Progenitor cell of endocrine pancreas (in vitro differentiated cells): ENCODE results near the gene DHX35. TPM values are rescaled to one million over a fixed set of nuclear protein-coding genes. Genes with fewer than 3 reads are reported as not detected.
"Not testable (repeated sequence)": the region's sequence is repeated elsewhere in the genome, so short reads cannot be mapped to it uniquely, and the experiment has no call there.

Source experiments
- DNase-seq: peaks from one replicate; pipeline ENCODE4 v3.0.0; 2021; ENCODE audit warnings: low spot score; ENCODE audit not compliant: unreplicated experiment
- H3K27ac Mint-ChIP-seq: 2 replicates; pipeline ENCODE4 v1.8.0; 2021; ENCODE audit warnings: mild to moderate bottlenecking, moderate library complexity, mixed read lengths
- H3K27me3 Mint-ChIP-seq: 2 replicates; pipeline ENCODE4 v1.8.0; 2021; ENCODE audit warnings: mixed read lengths
- H3K36me3 Mint-ChIP-seq: 2 replicates; pipeline ENCODE4 v1.8.0; 2022; ENCODE audit warnings: mixed read lengths; ENCODE audit not compliant: insufficient read depth
- H3K4me1 Mint-ChIP-seq: 2 replicates; pipeline ENCODE4 v1.8.0; 2021; ENCODE audit warnings: low read depth, mixed read lengths
- H3K4me3 Mint-ChIP-seq: 2 replicates; pipeline ENCODE4 v1.8.0; 2021; ENCODE audit warnings: low read depth, mild to moderate bottlenecking, moderate library complexity, mixed read lengths
- H3K9me3 Mint-ChIP-seq: 2 replicates; pipeline ENCODE4 v1.8.0; 2021; ENCODE audit warnings: low read depth, mixed read lengths
- CTCF ChIP-seq: fragments of 200-600 bp; sonication (generic); IDR thresholded peaks from one replicate; pipeline ENCODE4 v1.5.0; 2021; ENCODE audit warnings: antibody characterized with exemption, mild to moderate bottlenecking; ENCODE audit not compliant: unreplicated experiment
- total RNA-seq: library from RNA; stranded (reverse); gene quantifications from 2 replicates; pipeline ENCODE4 v1.2.1, GENCODE V29; 2021

Gene DHX35
- total RNA-seq, 1 donor from 2014 or later = 14.4 TPM

- DNase-seq = no peak
- no peaks in the 10 kb centered on the region for H3K4me1 Mint-ChIP-seq
- H3K36me3 Mint-ChIP-seq = peaks cover 16% of the 10 kb centered on the region
- no peak for TF ChIP-seq CTCF
- H3K9me3 Mint-ChIP-seq = no peaks in the 10 kb centered on the region
- no peak overlapping the region for H3K27ac Mint-ChIP-seq
- H3K4me3 Mint-ChIP-seq = no peak overlapping the region
- H3K27me3 Mint-ChIP-seq = no peaks in the 10 kb centered on the region
These were observed 33.4 kb downstream of the DHX35 start for GRCh38 chr20:38995536-38996044.

- not testable (repeated sequence) for H3K27me3 Mint-ChIP-seq, H3K4me1 Mint-ChIP-seq, H3K9me3 Mint-ChIP-seq, H3K27ac Mint-ChIP-seq, H3K4me3 Mint-ChIP-seq, DNase-seq
- peaks cover 16% of the 10 kb centered on the region for H3K36me3 Mint-ChIP-seq
These were observed 34.7 kb downstream of the DHX35 start for GRCh38 chr20:38996866-38997265.

GRCh38 chr20:38997622-38998021 is 35.5 kb downstream of the DHX35 start:
- DNase-seq = no peak
- no peaks in the 10 kb centered on the region for H3K9me3 Mint-ChIP-seq
- H3K27me3 Mint-ChIP-seq = no peaks in the 10 kb centered on the region
- H3K4me3 Mint-ChIP-seq = no peak overlapping the region
- H3K27ac Mint-ChIP-seq = no peak overlapping the region
- H3K4me1 Mint-ChIP-seq = no peaks in the 10 kb centered on the region
- TF ChIP-seq CTCF = no peak
- H3K36me3 Mint-ChIP-seq = peaks cover 16% of the 10 kb centered on the region

- peaks cover 19% of the 10 kb centered on the region for H3K36me3 Mint-ChIP-seq
- no peak for TF ChIP-seq CTCF
- H3K27me3 Mint-ChIP-seq = no peaks in the 10 kb centered on the region
- DNase-seq = no peak
- H3K4me1 Mint-ChIP-seq = no peaks in the 10 kb centered on the region
- no peaks in the 10 kb centered on the region for H3K9me3 Mint-ChIP-seq
- no peak overlapping the region for H3K27ac Mint-ChIP-seq
- H3K4me3 Mint-ChIP-seq = no peak overlapping the region
These were observed 37.1 kb downstream of the DHX35 start for GRCh38 chr20:38999217-38999616.

GRCh38 chr20:38999965-39000910 is 38.1 kb downstream of the DHX35 start:
- no peak for TF ChIP-seq CTCF
- Mint-ChIP-seq H3K27me3 (no peaks in the 10 kb centered on the region), H3K36me3 (peaks cover 15% of the 10 kb centered on the region), H3K27ac (no peak overlapping the region), H3K4me1 (no peaks in the 10 kb centered on the region), H3K4me3 (no peak overlapping the region), H3K9me3 (no peaks in the 10 kb centered on the region)
- DNase-seq = no peak
